HCT116 (cell line): ENCODE measurements around the gene SMAP2. TPM values are rescaled to one million over a fixed set of nuclear protein-coding genes. Genes with fewer than 3 reads are reported as not detected.

Experiments
- ATAC-seq: fragments of 200-7000 bp; cut with Tn5 transposase; 2 replicates; pipeline ENCODE4 v1.9.1; 2020; ENCODE audit warnings: mild to moderate bottlenecking, moderate library complexity
- BruUV-seq: library from RNA; stranded (reverse); fragments of 400-500 nt; replicated peaks from 2 replicates; lab custom pipeline; 2021; lab: Mats Ljungman, UMichigan
- CTCF ChIA-PET: fragments of 300-600 bp; sonication (Branson Sonifier 250); formaldehyde crosslinking; loops from one replicate; lab custom pipeline; 2021; ENCODE audit warnings: antibody characterized with exemption; lab: Charles Lee
- POLR2A ChIA-PET: fragments of 300-600, 350-600 bp; sonication (Branson Sonifier 250); formaldehyde crosslinking; loops from one replicate; lab custom pipeline; 2021; ENCODE audit warnings: antibody characterized with exemption; lab: Charles Lee
- RAD21 ChIA-PET, 2 experiments: fragments of 300-600 bp; sonication (Branson Sonifier 250); formaldehyde crosslinking; loops; one replicate each; lab custom pipeline; 2023; ENCODE audit warnings: low total read pairs in 2 of 2; ENCODE audit not compliant: uncharacterized antibody in 2 of 2, unreplicated experiment in 2 of 2, low non-redundant PET in 1 of 2; lab: Charles Lee
- DNase-seq: peaks from one replicate; pipeline ENCODE4 v3.0.0-alpha.2; 2010; ENCODE audit warnings: low read depth, low spot score
- H2AFZ ChIP-seq: fragments of 200-600 bp; shearing (Covaris generic), sonication (generic); 2 replicates; pipeline ENCODE4 v1.6.1; 2017; ENCODE audit warnings: low read depth, mixed run types, mixed read lengths, antibody characterized with exemption, low read length; ENCODE audit not compliant: poor library complexity, severe bottlenecking
- H3K27ac ChIP-seq: 2 replicates; pipeline ENCODE4 v1.5.1; 2012; ENCODE audit warnings: low read depth, low read length
- H3K27me3 ChIP-seq: fragments of 200-600 bp; sonication (generic); 2 replicates; pipeline ENCODE4 v1.6.1; 2016; ENCODE audit warnings: mixed run types, low read length, mixed read lengths; ENCODE audit not compliant: insufficient read depth
- H3K36me3 ChIP-seq, 2 experiments: fragments of 200-500 bp in 1 of 2; fragments of 200-600 bp in 1 of 2; sonication (Bioruptor generic) in 1 of 2; sonication (generic) in 1 of 2; 2 replicates each; pipeline versions ENCODE4 v1.5.1 to v1.6.1; 2014 to 2016; ENCODE audit warnings: low read length in 2 of 2, inconsistent platforms in 1 of 2, mixed read lengths in 1 of 2, mixed run types in 1 of 2; ENCODE audit not compliant: insufficient read depth in 2 of 2, control insufficient read depth in 1 of 2
- H3K4me1 ChIP-seq, 2 experiments: fragments of 200-600 bp in 1 of 2; sonication (generic) in 1 of 2; 2 replicates each; pipeline versions ENCODE4 v1.5.1 to v1.6.1; 2012 to 2017; ENCODE audit warnings: low read length in 2 of 2, inconsistent platforms in 1 of 2, mild to moderate bottlenecking in 1 of 2, mixed read lengths in 1 of 2, mixed run types in 1 of 2, moderate library complexity in 1 of 2; ENCODE audit not compliant: insufficient read depth in 2 of 2, control insufficient read depth in 1 of 2
- H3K4me2 ChIP-seq: fragments of 200-600 bp; sonication (generic); 2 replicates; pipeline ENCODE4 v1.6.1; 2017; ENCODE audit warnings: mixed run types, low read length, mixed read lengths
- H3K4me3 ChIP-seq, 2 experiments: fragments of 200-600 bp in 1 of 2; sonication (generic) in 1 of 2; replicated peaks in 1 of 2; 2 replicates each; pipeline ENCODE4 v1.5.1; 2011 to 2016; ENCODE audit warnings: low read length in 2 of 2, control low read depth in 1 of 2, low read depth in 1 of 2, mild to moderate bottlenecking in 1 of 2, mixed read lengths in 1 of 2, mixed run types in 1 of 2
- H3K79me2 ChIP-seq: fragments of 200-600 bp; sonication (generic); 2 replicates; pipeline ENCODE4 v1.6.1; 2017; ENCODE audit warnings: mild to moderate bottlenecking, mixed run types, low read length, moderate library complexity, mixed read lengths; ENCODE audit not compliant: insufficient read depth
- H3K9ac ChIP-seq: fragments of 200-600 bp; sonication (generic); 2 replicates; pipeline ENCODE4 v1.6.1; 2016; ENCODE audit warnings: low read length, mixed read lengths
- H3K9me2 ChIP-seq: fragments of 200-600 bp; sonication (generic), shearing (Covaris generic); 2 replicates; pipeline ENCODE4 v1.6.1; 2017; ENCODE audit warnings: mixed run types, mild to moderate bottlenecking, moderate library complexity; ENCODE audit not compliant: insufficient read depth
- H3K9me3 ChIP-seq, 2 experiments: fragments of 200-500 bp in 1 of 2; fragments of 200-600 bp in 1 of 2; sonication (Bioruptor generic) in 1 of 2; sonication (generic) in 1 of 2; 2 replicates each; pipeline ENCODE4 v1.6.1; 2014 to 2017; ENCODE audit warnings: low read length in 2 of 2, mixed read lengths in 2 of 2, inconsistent platforms in 1 of 2, low read depth in 1 of 2, mild to moderate bottlenecking in 1 of 2, mixed run types in 1 of 2, moderate library complexity in 1 of 2; ENCODE audit not compliant: control insufficient read depth in 1 of 2, insufficient read depth in 1 of 2
- H4K20me1 ChIP-seq: fragments of 200-600 bp; sonication (generic), shearing (Covaris generic); 2 replicates; pipeline ENCODE4 v1.6.1; 2017; ENCODE audit warnings: mixed run types, mild to moderate bottlenecking, moderate library complexity; ENCODE audit not compliant: insufficient read depth
- ATF3 ChIP-seq: IDR thresholded peaks from 2 replicates; pipeline ENCODE4 v1.6.1; 2012
- CBX3 ChIP-seq: IDR thresholded peaks from 2 replicates; pipeline ENCODE4 v1.6.1; 2012; ENCODE audit warnings: low read depth
- CEBPB ChIP-seq: IDR thresholded peaks from 2 replicates; pipeline ENCODE4 v1.6.1; 2012; ENCODE audit warnings: low read depth
- CTCF ChIP-seq, 3 experiments: fragments of 200-600 bp in 1 of 3; sonication (generic) in 1 of 3; IDR thresholded peaks in 2 of 3; conservative IDR thresholded peaks in 1 of 3; 2 replicates each; pipeline ENCODE4 v1.5.1; 2012 to 2017; ENCODE audit warnings: low read depth in 2 of 3, low read length in 2 of 3, antibody characterized with exemption in 1 of 3, borderline replicate concordance in 1 of 3, control low read depth in 1 of 3, mild to moderate bottlenecking in 1 of 3, mixed read lengths in 1 of 3, mixed run types in 1 of 3, moderate library complexity in 1 of 3; ENCODE audit not compliant: insufficient read depth in 1 of 3
- EGR1 ChIP-seq: IDR thresholded peaks from 2 replicates; pipeline ENCODE4 v1.6.1; 2012; ENCODE audit warnings: low read depth
- ELF1 ChIP-seq: IDR thresholded peaks from 2 replicates; pipeline ENCODE4 v1.6.1; 2012; ENCODE audit warnings: low read depth, borderline replicate concordance
- EZH2 ChIP-seq: fragments of 200-600 bp; sonication (generic); IDR thresholded peaks from 2 replicates; pipeline ENCODE4 v1.6.1; 2017; ENCODE audit warnings: antibody characterized with exemption, mixed run types
- EZH2phosphoT487 ChIP-seq: fragments of 200-600 bp; IDR thresholded peaks from 2 replicates; pipeline ENCODE4 v1.6.1; 2018; ENCODE audit warnings: antibody characterized with exemption, borderline replicate concordance
- MAX ChIP-seq: IDR thresholded peaks from 2 replicates; pipeline ENCODE4 v1.6.1; 2012
- POLR2A ChIP-seq: IDR thresholded peaks from 2 replicates; pipeline ENCODE4 v1.7.0; 2011; ENCODE audit warnings: borderline replicate concordance; ENCODE audit not compliant: insufficient read depth, insufficient read length; ENCODE audit errors: extremely low read depth
- RAD21 ChIP-seq: IDR thresholded peaks from 2 replicates; pipeline ENCODE4 v1.6.1; 2012; ENCODE audit warnings: low read depth, mild to moderate bottlenecking
- REST ChIP-seq: IDR thresholded peaks from 2 replicates; pipeline ENCODE4 v1.6.1; 2012; ENCODE audit warnings: low read depth
- SIN3A ChIP-seq: IDR thresholded peaks from 2 replicates; pipeline ENCODE4 v1.6.1; 2012; ENCODE audit warnings: low read depth
- SP1 ChIP-seq: IDR thresholded peaks from 2 replicates; pipeline ENCODE4 v1.6.1; 2012; ENCODE audit warnings: low read depth
- SRF ChIP-seq: IDR thresholded peaks from 2 replicates; pipeline ENCODE4 v1.6.1; 2012; ENCODE audit warnings: low read depth
- TCF7L2 ChIP-seq: IDR thresholded peaks from 2 replicates; pipeline ENCODE4 v1.7.0; 2011; ENCODE audit warnings: borderline replicate concordance, inconsistent platforms; ENCODE audit not compliant: insufficient read depth, insufficient read length; ENCODE audit errors: extremely low read depth
- YY1 ChIP-seq: IDR thresholded peaks from 2 replicates; pipeline ENCODE4 v1.6.1; 2011; ENCODE audit warnings: low read length, low read depth, moderate library complexity, mild to moderate bottlenecking; ENCODE audit not compliant: insufficient replicate concordance; ENCODE audit errors: extremely low read depth
- ZBTB33 ChIP-seq: IDR thresholded peaks from 2 replicates; pipeline ENCODE4 v1.6.1; 2011; ENCODE audit warnings: mild to moderate bottlenecking, low read length, moderate library complexity; ENCODE audit not compliant: insufficient replicate concordance; ENCODE audit errors: extremely low read depth
- ZFX ChIP-seq: fragments of 450-650 bp; IDR thresholded peaks from 2 replicates; pipeline ENCODE4 v1.6.1; 2017
- ZNF274 ChIP-seq: fragments of 200-500 bp; sonication (Bioruptor generic); IDR thresholded peaks from 2 replicates; pipeline ENCODE4 v1.6.1; 2014; ENCODE audit warnings: mild to moderate bottlenecking, low read depth, low read length, inconsistent platforms
- intact Hi-C: fragments of 100-400 bp; cut with micrococcal nuclease; formaldehyde crosslinking; loops from 2 replicates; pipeline ENCODE4 v1.10.0; 2022
- total RNA-seq: library from RNA; stranded (reverse); gene quantifications from one replicate; pipeline ENCODE4 v1.2.1, GENCODE V29; 2021; ENCODE audit not compliant: unreplicated experiment

SMAP2 gene
- total RNA-seq, 1 experiment from 2014 or later, result 16.4 TPM

DNA sequence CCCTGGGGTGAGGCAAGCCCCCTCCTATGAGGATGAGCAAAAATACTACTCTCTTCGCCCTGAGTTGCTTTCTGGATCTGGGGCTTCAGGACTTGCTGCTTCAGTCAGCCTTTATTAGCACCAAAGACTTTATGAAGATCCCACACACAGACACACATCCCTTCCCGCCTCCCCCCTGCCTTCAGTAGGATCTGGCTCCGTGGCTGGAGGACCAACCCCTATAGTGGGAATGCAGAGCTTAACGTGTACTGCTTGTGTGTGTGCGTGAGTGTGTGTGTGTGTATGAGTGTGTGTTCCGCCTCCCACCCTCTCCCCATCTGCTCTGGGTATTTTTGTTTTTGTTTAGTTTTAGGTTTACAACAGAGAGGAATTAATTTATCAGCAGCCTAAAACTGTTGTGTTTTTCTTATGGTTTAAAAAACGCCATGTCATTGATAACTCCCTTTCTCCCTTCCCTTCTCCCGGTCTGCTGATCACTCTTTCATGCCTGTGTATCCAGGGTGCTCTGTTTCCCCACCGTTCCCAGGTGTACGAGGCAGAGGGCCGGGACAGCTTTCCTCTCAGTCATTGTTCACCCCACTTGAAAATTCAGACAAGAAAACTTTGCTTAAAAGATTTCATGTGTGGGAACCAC, 49.2 kb downstream of the SMAP2 start:
- no peak overlapping the region for H2AFZ ChIP-seq
- no peaks in the 10 kb centered on the region for H3K9me3 ChIP-seq
- CTCF ChIA-PET, result no interaction called here
- H3K27ac ChIP-seq, result no peak overlapping the region
- H3K4me3 ChIP-seq, result no peak overlapping the region
- H3K27me3 ChIP-seq, result no peaks in the 10 kb centered on the region
- no peaks in the 10 kb centered on the region for H4K20me1 ChIP-seq
- DNase-seq (no peak), ATAC-seq (no peak)
- no peaks in the 10 kb centered on the region for H3K79me2 ChIP-seq
- intact Hi-C loops, result no loop called here
- no peak overlapping the region for H3K9ac ChIP-seq
- BruUV-seq, result no TSS peak
- RAD21 ChIA-PET, result no interaction called here
- no peak for TF ChIP-seq YY1
- TF ChIP-seq EZH2phosphoT487, result no peak
- TF ChIP-seq ZBTB33, result no peak
- no peak for TF ChIP-seq ELF1
- TF ChIP-seq MAX, result no peak
- no peak for TF ChIP-seq POLR2A
- no peak for TF ChIP-seq EGR1
- no peak for TF ChIP-seq TCF7L2
- TF ChIP-seq CEBPB, result no peak
- no peak for TF ChIP-seq REST
- TF ChIP-seq ZNF274, result no peak
- TF ChIP-seq EZH2, result no peak
- TF ChIP-seq RAD21, result no peak
- TF ChIP-seq ZFX, result no peak
- no peak for TF ChIP-seq SP1
- no peak for TF ChIP-seq CTCF (IDR thresholded peaks at IDR 0.05 in 2 of 3, conservative IDR thresholded peaks at IDR 0.05 in 1 of 3; ENCODE audit: borderline replicate concordance in 1 of 3, insufficient read depth in 1 of 3, low read depth in 2 of 3, low read length in 2 of 3)
- TF ChIP-seq SRF, result no peak
- no peak for TF ChIP-seq SIN3A
- no peak for TF ChIP-seq ATF3
- TF ChIP-seq CBX3, result no peak
- no peaks in the 10 kb centered on the region for H3K4me1 ChIP-seq
- H3K4me2 ChIP-seq, result no peak overlapping the region
- no peaks in the 10 kb centered on the region for H3K9me2 ChIP-seq
- 0 out of 4 replicates have a peak, but pooled peaks cover 0 to 2% of the 10 kb centered on the region in 2 experiments for H3K36me3 ChIP-seq
- POLR2A ChIA-PET, result no interaction called here
